ENCODE results near the gene SKIDA1.
A peak's percentile ranks its signal among the peaks of the same experiment; 100 is the strongest.

Gene SKIDA1

GRCh38 chr10:21502348-21502740 lies 23.1 kb downstream of the SKIDA1 start:
- Mint-ChIP-seq H3K27ac (no peak overlapping the region), H3K36me3 (no peaks in the 10 kb centered on the region), H3K4me3 (no peak overlapping the region), H3K4me1 (ENCODE audit: low read depth) (peaks cover 12% of the 10 kb centered on the region), H3K9me3 (ENCODE audit: low read depth) (no peaks in the 10 kb centered on the region), H3K27me3 (peaks cover 37% of the 10 kb centered on the region)

- Mint-ChIP-seq H3K4me1 (ENCODE audit: low read depth) (peaks cover 13% of the 10 kb centered on the region), H3K9me3 (ENCODE audit: low read depth) (no peaks in the 10 kb centered on the region), H3K27me3 (peaks cover 35% of the 10 kb centered on the region), H3K36me3 (no peaks in the 10 kb centered on the region), H3K4me3 (no peak overlapping the region), H3K27ac (no peak overlapping the region)
Observed at GRCh38 chr10:21501731-21502347, 23.6 kb downstream of the SKIDA1 start.

DNA sequence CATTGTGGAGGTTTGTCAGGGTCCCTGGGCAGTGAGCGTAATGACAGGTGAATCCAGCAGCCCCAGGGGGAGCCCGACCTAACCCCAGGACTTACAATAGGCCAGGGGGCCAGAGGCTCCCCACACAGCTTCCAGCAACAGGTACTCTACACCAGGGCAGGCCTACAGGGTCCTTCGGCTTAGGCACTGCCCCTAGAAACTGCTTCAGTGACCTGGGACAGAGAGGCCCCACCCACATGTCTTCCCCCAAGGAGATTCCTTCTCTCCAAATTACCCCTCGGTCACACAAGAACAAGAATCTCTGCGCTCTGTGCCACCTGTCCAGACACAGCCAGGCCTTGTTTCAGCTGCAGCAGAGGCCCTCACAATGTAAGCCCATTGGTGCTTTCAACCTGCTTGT lies 24.4 kb downstream of the SKIDA1 start:
- no peaks in the 10 kb centered on the region for H3K36me3 Mint-ChIP-seq
- H3K27me3 Mint-ChIP-seq: peaks cover 35% of the 10 kb centered on the region
- no peak overlapping the region for H3K4me3 Mint-ChIP-seq
- no peak overlapping the region for H3K27ac Mint-ChIP-seq
- no peaks in the 10 kb centered on the region for H3K9me3 Mint-ChIP-seq (ENCODE audit: low read depth)
- H3K4me1 Mint-ChIP-seq (ENCODE audit: low read depth): peaks cover 13% of the 10 kb centered on the region

- no peak overlapping the region for H3K4me3 Mint-ChIP-seq
- no peak overlapping the region for H3K27ac Mint-ChIP-seq
- no peaks in the 10 kb centered on the region for H3K9me3 Mint-ChIP-seq (ENCODE audit: low read depth)
- peaks cover 14% of the 10 kb centered on the region for H3K4me1 Mint-ChIP-seq (ENCODE audit: low read depth)
- H3K27me3 Mint-ChIP-seq: peaks cover 36% of the 10 kb centered on the region
- no peaks in the 10 kb centered on the region for H3K36me3 Mint-ChIP-seq
Observed at GRCh38 chr10:21500578-21500910, 24.9 kb downstream of the SKIDA1 start.

GRCh38 chr10:21499701-21500577 lies 25.5 kb downstream of the SKIDA1 start:
- H3K4me1 Mint-ChIP-seq (ENCODE audit: low read depth): peaks cover 19% of the 10 kb centered on the region
- H3K27me3 Mint-ChIP-seq: peaks cover 39% of the 10 kb centered on the region
- H3K36me3 Mint-ChIP-seq: no peaks in the 10 kb centered on the region
- H3K4me3 Mint-ChIP-seq: peak overlapping the region; percentile 33
- H3K27ac Mint-ChIP-seq: no peak overlapping the region
- H3K9me3 Mint-ChIP-seq (ENCODE audit: low read depth): no peaks in the 10 kb centered on the region

DNA sequence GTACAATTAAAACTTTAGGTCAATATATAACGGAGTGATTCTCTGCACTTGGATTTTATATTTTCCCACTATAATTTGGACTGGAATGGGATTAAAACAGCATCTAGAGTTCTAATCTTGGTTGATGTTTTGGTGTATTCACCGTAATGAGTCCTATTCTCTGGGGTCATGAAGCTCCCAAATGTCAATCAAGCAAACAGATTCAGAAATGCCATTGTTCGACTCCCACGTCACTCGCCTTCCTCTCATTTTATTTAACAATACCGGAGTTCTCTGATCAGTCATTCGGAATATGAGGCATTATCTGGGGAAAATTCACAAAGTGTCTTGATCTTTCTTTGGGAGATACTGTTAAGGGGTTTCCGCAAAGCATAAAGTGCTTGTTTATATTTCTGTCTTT lies 26.5 kb downstream of the SKIDA1 start:
- no peaks in the 10 kb centered on the region for H3K9me3 Mint-ChIP-seq (ENCODE audit: low read depth)
- peak overlapping the region; percentile 18 for H3K4me3 Mint-ChIP-seq
- H3K4me1 Mint-ChIP-seq (ENCODE audit: low read depth): peaks cover 22% of the 10 kb centered on the region
- H3K27me3 Mint-ChIP-seq: peaks cover 41% of the 10 kb centered on the region
- no peaks in the 10 kb centered on the region for H3K36me3 Mint-ChIP-seq
- H3K27ac Mint-ChIP-seq: no peak overlapping the region

- Mint-ChIP-seq H3K9me3 (ENCODE audit: low read depth) (no peaks in the 10 kb centered on the region), H3K27ac (no peak overlapping the region), H3K4me1 (ENCODE audit: low read depth) (peaks cover 26% of the 10 kb centered on the region), H3K4me3 (peak overlapping the region; percentile 80), H3K27me3 (peaks cover 43% of the 10 kb centered on the region), H3K36me3 (peaks cover 2% of the 10 kb centered on the region)
Observed at GRCh38 chr10:21498377-21498776, 27.1 kb downstream of the SKIDA1 start.

- H3K36me3 Mint-ChIP-seq: peaks cover 2% of the 10 kb centered on the region
- no peak overlapping the region for H3K27ac Mint-ChIP-seq
- H3K27me3 Mint-ChIP-seq: peaks cover 45% of the 10 kb centered on the region
Observed at GRCh38 chr10:21497177-21497807, 28.2 kb downstream of the SKIDA1 start.

DNA sequence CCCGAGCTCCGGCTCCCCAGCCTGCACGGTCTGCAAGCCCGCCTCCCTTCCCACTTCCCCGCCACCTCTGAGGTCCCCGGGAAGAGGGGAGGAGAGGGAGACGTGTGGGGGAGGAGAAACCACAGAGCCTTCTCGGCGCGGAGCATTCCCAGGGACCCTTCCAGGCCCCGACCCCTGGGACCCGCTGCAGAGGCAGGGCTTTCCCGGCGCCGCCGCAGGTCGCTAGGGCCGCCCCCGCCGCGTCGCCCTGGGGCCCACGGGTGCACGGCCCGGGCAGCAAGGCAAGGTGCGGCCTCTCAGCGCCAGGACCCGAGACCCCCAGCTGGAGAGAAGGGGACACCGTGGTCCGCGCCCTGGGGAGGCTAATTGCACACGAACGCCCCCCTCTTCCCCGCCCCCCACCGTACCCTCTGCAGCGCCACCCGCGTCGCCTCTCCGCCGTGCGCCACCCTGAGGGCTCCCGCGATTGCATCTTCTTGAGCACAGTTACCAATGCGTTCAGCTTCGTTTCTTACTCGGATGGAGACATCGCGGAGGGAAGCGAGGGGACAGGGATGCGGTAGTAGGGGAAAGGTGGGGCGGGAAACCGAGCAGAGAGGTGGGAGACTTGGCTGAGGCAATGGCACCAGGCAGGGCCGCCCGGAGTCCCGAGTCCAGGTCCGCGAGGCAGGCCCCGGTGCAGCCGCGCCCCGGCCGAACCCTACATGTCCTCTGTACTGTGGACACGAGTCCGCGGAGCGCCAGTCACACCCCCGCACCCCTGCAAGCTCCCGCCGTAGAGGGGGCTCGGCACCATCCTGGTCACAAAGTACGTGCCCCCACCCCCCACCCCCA lies 28.9 kb downstream of the SKIDA1 start:
- H3K36me3 Mint-ChIP-seq: peaks cover 2% of the 10 kb centered on the region
- H3K4me3 Mint-ChIP-seq: peak overlapping the region; percentile 78
- no peaks in the 10 kb centered on the region for H3K9me3 Mint-ChIP-seq (ENCODE audit: low read depth)
- peaks cover 46% of the 10 kb centered on the region for H3K27me3 Mint-ChIP-seq
- peaks cover 26% of the 10 kb centered on the region for H3K4me1 Mint-ChIP-seq (ENCODE audit: low read depth)
- no peak overlapping the region for H3K27ac Mint-ChIP-seq

More at GRCh38 chr10:21497177-21497807, 28.2 kb downstream of the SKIDA1 start:
- peak overlapping the region; percentile 80 for H3K4me3 Mint-ChIP-seq
- no peaks in the 10 kb centered on the region for H3K9me3 Mint-ChIP-seq (ENCODE audit: low read depth)
- peaks cover 26% of the 10 kb centered on the region for H3K4me1 Mint-ChIP-seq (ENCODE audit: low read depth)

GRCh38 chr10:21495752-21496342 lies 29.6 kb downstream of the SKIDA1 start:
- peaks cover 47% of the 10 kb centered on the region for H3K27me3 Mint-ChIP-seq
- no peaks in the 10 kb centered on the region for H3K9me3 Mint-ChIP-seq (ENCODE audit: low read depth)
- H3K36me3 Mint-ChIP-seq: peaks cover 2% of the 10 kb centered on the region
- H3K4me1 Mint-ChIP-seq (ENCODE audit: low read depth): peaks cover 26% of the 10 kb centered on the region
- peak overlapping the region; percentile 85 for H3K4me3 Mint-ChIP-seq
- H3K27ac Mint-ChIP-seq: no peak overlapping the region

DNA sequence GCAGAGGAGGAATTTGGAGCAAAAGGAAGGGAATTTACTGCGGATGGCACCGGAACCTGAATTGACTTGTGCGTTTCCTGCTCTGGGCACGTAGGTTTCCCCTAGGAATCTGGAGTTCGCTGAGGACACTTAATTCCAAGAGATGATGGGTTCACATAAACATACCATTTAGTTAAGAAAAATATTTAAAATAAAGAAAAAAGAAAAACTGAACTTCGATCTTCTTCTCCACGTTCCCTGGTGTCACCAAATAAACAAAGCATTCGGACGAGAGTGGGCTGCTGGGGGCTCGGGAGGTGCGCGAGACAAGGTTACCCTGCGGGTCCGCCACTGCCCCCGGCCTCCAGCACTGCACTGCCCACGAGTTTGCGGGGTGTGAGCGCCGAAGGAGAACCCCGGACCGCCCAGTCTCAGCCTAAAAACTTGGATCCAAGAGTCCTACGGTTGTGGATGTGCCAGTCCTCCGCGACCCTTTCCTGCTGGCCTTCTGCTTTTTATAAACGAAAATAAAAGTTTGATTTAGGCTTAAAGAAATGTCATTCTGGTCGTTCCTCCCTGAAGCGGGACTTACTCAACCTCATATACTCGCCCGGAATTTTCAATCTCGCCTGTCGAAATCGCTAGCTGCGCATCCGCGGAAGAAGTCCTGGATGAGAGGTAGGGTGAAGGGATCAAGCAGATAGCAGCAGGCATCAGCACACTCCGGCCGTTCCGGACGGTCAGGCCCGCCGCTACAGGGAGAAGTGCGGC lies 30.3 kb downstream of the SKIDA1 start:
- H3K27ac Mint-ChIP-seq: no peak overlapping the region
- peaks cover 46% of the 10 kb centered on the region for H3K27me3 Mint-ChIP-seq
- no peaks in the 10 kb centered on the region for H3K9me3 Mint-ChIP-seq (ENCODE audit: low read depth)
- H3K4me1 Mint-ChIP-seq (ENCODE audit: low read depth): peaks cover 26% of the 10 kb centered on the region
- peak overlapping the region; percentile 85 for H3K4me3 Mint-ChIP-seq
- H3K36me3 Mint-ChIP-seq: peaks cover 2% of the 10 kb centered on the region

DNA sequence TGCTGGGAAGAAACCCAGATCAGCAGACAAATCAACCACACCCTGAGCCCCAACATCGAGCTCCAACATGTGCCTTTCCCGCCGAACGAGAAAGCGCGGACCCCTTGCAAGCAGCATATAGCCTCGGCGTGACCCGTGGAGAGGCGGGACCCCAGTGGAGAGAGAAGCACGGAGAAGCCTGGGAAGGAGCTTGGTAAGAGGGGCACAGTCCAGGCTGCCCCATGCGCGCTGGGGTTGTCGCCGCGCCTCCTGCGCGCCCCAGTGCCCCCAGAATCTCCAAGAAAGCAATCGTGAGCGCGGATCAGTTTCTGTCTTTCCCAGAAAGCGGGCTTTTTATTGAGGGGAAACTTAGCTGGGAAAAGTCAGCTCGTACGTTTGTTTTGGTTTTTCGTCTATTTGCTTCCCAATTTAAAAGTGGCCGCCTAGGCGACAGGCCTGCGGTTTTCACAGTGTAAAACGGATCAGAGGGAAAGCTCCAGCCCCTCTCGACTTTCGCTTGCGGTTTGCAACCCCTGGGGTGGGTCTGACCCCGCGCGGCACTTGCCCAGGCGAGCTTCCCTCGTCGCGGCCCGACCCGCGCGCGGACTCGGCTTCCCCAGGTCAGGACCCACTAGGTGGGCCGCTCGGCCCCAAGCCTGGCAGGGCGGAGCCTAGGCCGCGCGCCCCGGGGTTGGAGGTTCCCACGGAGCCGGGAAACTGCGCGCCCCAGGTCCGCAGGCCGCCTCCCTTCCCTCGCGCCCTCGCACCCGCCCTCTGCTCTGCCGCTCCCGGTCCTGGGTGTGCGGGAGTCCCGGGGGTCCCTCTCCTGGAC lies 31.1 kb downstream of the SKIDA1 start:
- peaks cover 45% of the 10 kb centered on the region for H3K27me3 Mint-ChIP-seq

GRCh38 chr10:21493784-21494183 lies 31.7 kb downstream of the SKIDA1 start:
- peaks cover 2% of the 10 kb centered on the region for H3K36me3 Mint-ChIP-seq
- H3K9me3 Mint-ChIP-seq (ENCODE audit: low read depth): no peaks in the 10 kb centered on the region
- H3K4me3 Mint-ChIP-seq: peak overlapping the region; percentile 83
- peaks cover 40% of the 10 kb centered on the region for H3K27me3 Mint-ChIP-seq
- no peak overlapping the region for H3K27ac Mint-ChIP-seq
- peaks cover 21% of the 10 kb centered on the region for H3K4me1 Mint-ChIP-seq (ENCODE audit: low read depth)

More for the DNA sequence above, 31.1 kb downstream of the SKIDA1 start:
- Mint-ChIP-seq H3K36me3 (peaks cover 2% of the 10 kb centered on the region), H3K4me1 (ENCODE audit: low read depth) (peaks cover 24% of the 10 kb centered on the region), H3K4me3 (peak overlapping the region; percentile 85), H3K9me3 (ENCODE audit: low read depth) (no peaks in the 10 kb centered on the region), H3K27ac (no peak overlapping the region)
